ENCODE results near the gene TTYH1. TPM values are rescaled to one million over a fixed set of nuclear protein-coding genes. Genes with fewer than 3 reads are reported as not detected.

Gene TTYH1
- total RNA-seq, 2 donors from 2014 or later = 1.0 to 2.0 TPM

- peaks cover 29% of the 10 kb centered on the region for H3K4me1 Mint-ChIP-seq
- 0% methylated on average over 46 to 95 of the region's 96 CpGs for WGBS, 2 experiments (ENCODE audit: insufficient coverage in 1 of 2, insufficient read length in 1 of 2)
- peak within 1 kb of the TSS; percentile 97 for H3K27ac ChIP-seq (ENCODE audit: low read depth, low read length)
Measured at GRCh38 chr19:54448774-54449700, 33.8 kb downstream of the TTYH1 start, which contains the start of gene LENG8. Gene LENG8 (plus strand): TSS chr19:54449199. CDS start chr19:54451345, 2,146 bp downstream.

GRCh38 chr19:54449701-54450069, 34.4 kb downstream of the TTYH1 start:
- Mint-ChIP-seq H3K27ac (peak overlapping the region; percentile 100), H3K4me3 (peak overlapping the region; percentile 97), H3K36me3 (ENCODE audit: low read depth) (peaks cover 45% of the 10 kb centered on the region), H3K27me3 (ENCODE audit: insufficient read depth) (no peaks in the 10 kb centered on the region), H3K9me3 (no peaks in the 10 kb centered on the region), H3K4me1 (peaks cover 29% of the 10 kb centered on the region)
- Histone ChIP-seq H3K36me3 (ENCODE audit: control insufficient read depth, insufficient read depth, low read length) (peaks cover 44% of the 10 kb centered on the region), H3K27ac (ENCODE audit: low read depth, low read length) (peak overlapping the region; percentile 97), H3K4me3 (ENCODE audit: low read length) (peak overlapping the region; percentile 97), H3K9me3 (ENCODE audit: control insufficient read depth, low read length) (no peaks in the 10 kb centered on the region), H3K4me1 (ENCODE audit: control insufficient read depth, insufficient read depth, low read length) (peaks cover 9% of the 10 kb centered on the region), H3K9ac (ENCODE audit: extremely low read depth, low read length, poor library complexity, severe bottlenecking) (peak overlapping the region; percentile 93), H3K27me3 (ENCODE audit: control insufficient read depth, insufficient read depth, low read length, poor library complexity, severe bottlenecking) (no peaks in the 10 kb centered on the region)
- 0 to 1% methylated on average over 18 to 21 of the region's 21 CpGs for WGBS, 2 experiments (ENCODE audit: insufficient coverage in 1 of 2, insufficient read length in 1 of 2)
- no peak for TF ChIP-seq CTCF (conservative IDR thresholded peaks at IDR 0.05)
- no peak for DNase-seq

More at GRCh38 chr19:54448774-54449700, 33.8 kb downstream of the TTYH1 start, which contains the start of gene LENG8:
- H3K36me3 ChIP-seq (ENCODE audit: control insufficient read depth, insufficient read depth, low read length) = peaks cover 39% of the 10 kb centered on the region
- peak within 1 kb of the TSS; percentile 97 for H3K4me3 ChIP-seq (ENCODE audit: low read length)
- H3K27ac Mint-ChIP-seq = peak within 1 kb of the TSS; percentile 100
- no peaks in the 10 kb centered on the region for H3K27me3 Mint-ChIP-seq (ENCODE audit: insufficient read depth)
- TF ChIP-seq CTCF (conservative IDR thresholded peaks at IDR 0.05) = no peak
- no peaks in the 10 kb centered on the region for H3K27me3 ChIP-seq (ENCODE audit: control insufficient read depth, insufficient read depth, low read length, poor library complexity, severe bottlenecking)
- peaks cover 44% of the 10 kb centered on the region for H3K36me3 Mint-ChIP-seq (ENCODE audit: low read depth)
- H3K9me3 ChIP-seq (ENCODE audit: control insufficient read depth, low read length) = no peaks in the 10 kb centered on the region
- peaks cover 9% of the 10 kb centered on the region for H3K4me1 ChIP-seq (ENCODE audit: control insufficient read depth, insufficient read depth, low read length)
- peak within 1 kb of the TSS; percentile 93 for H3K9ac ChIP-seq (ENCODE audit: extremely low read depth, low read length, poor library complexity, severe bottlenecking)
- peak; percentile 98 for DNase-seq
- H3K9me3 Mint-ChIP-seq = no peaks in the 10 kb centered on the region
- H3K4me3 Mint-ChIP-seq = peak within 1 kb of the TSS; percentile 97

- Histone ChIP-seq H3K4me1 (ENCODE audit: control insufficient read depth, insufficient read depth, low read length) (peaks cover 9% of the 10 kb centered on the region), H3K9ac (ENCODE audit: extremely low read depth, low read length, poor library complexity, severe bottlenecking) (peak overlapping the region; percentile 4), H3K36me3 (ENCODE audit: control insufficient read depth, insufficient read depth, low read length) (peaks cover 50% of the 10 kb centered on the region), H3K4me3 (ENCODE audit: low read length) (peak overlapping the region; percentile 97), H3K27me3 (ENCODE audit: control insufficient read depth, insufficient read depth, low read length, poor library complexity, severe bottlenecking) (no peaks in the 10 kb centered on the region), H3K27ac (ENCODE audit: low read depth, low read length) (no peak overlapping the region), H3K9me3 (ENCODE audit: control insufficient read depth, low read length) (no peaks in the 10 kb centered on the region)
- Mint-ChIP-seq H3K4me1 (peaks cover 29% of the 10 kb centered on the region), H3K9me3 (no peaks in the 10 kb centered on the region), H3K27ac (peak overlapping the region; percentile 87), H3K4me3 (peak overlapping the region; percentile 97), H3K36me3 (ENCODE audit: low read depth) (peaks cover 52% of the 10 kb centered on the region), H3K27me3 (ENCODE audit: insufficient read depth) (no peaks in the 10 kb centered on the region)
- WGBS, 2 experiments (ENCODE audit: insufficient coverage in 1 of 2, insufficient read length in 1 of 2) = 86 to 94% methylated on average over 2 to 9 of the region's 9 CpGs
- no peak for TF ChIP-seq CTCF (conservative IDR thresholded peaks at IDR 0.05)
- DNase-seq = peak; percentile 36
Measured at GRCh38 chr19:54451331-54451871, 36.1 kb downstream of the TTYH1 start.
